D721Med (cell line): ENCODE measurements around the gene CD99L2.
"Not testable (repeated sequence)": the region's sequence is repeated elsewhere in the genome, so short reads cannot be mapped to it uniquely, and the experiment has no call there.

Source experiments
- DNase-seq: peaks from one replicate; pipeline ENCODE4 v3.0.0; 2011; ENCODE audit warnings: low spot score; ENCODE audit not compliant: insufficient read length
- FAIRE-seq: peaks from 2 replicates; lab custom pipeline; 2011; peaks lifted over from hg19 to GRCh38; lab: Jason Lieb, UNC
- CTCF ChIP-seq: IDR thresholded peaks from 2 replicates; pipeline ENCODE4 v1.5.1; 2012; ENCODE audit warnings: mild to moderate bottlenecking, control low read depth; ENCODE audit not compliant: insufficient read depth; ENCODE audit errors: missing control alignments

Gene CD99L2

GRCh38 chrX:150897421-150898320 lies 797 bp downstream of the CD99L2 start:
- no peak for TF ChIP-seq CTCF
- FAIRE-seq, result no peak
- no peak for DNase-seq

DNA sequence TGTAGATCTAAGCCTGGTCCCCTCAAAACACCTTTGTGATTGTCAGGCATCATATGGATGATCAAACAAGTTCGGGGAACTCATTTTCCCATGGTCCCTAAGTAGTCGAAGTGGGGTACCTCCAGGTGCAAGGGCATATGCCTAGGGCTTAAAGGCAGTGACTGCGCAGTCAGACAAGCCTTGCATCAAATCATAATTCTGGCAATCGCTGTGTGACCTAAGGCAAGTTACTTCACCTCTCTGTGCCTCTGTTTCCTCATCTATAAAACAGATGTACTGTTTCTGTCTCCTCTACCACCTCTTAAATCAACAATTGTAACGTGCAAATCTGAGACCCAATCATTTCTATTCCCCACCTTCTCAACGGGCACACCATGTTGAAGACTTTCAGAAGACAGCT lies 1.8 kb downstream of the CD99L2 start:
- no peak for TF ChIP-seq CTCF
- FAIRE-seq (no peak), DNase-seq (no peak)

- FAIRE-seq, result no peak
These were observed 4.5 kb downstream of the CD99L2 start for GRCh38 chrX:150893936-150894335.

DNA sequence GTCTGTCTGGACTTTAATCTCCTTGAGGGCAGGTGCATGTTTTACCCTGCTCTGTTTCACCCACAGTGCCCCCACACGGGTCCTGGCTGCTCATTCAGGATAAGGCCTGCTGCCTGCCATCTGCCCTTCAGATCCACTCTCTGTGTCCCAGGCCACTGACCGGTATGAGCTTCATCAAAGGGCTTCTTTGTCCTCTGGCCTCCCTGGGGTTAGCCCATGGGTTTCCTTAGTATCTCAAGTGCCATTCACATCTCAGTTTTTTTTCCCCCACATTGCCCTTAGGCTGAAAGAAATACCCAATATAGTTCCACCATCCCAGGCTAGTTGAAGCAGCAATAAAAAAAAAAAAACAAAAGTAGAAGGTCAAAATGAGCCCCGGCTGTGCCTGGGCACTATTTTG lies 9.3 kb downstream of the CD99L2 start:
- FAIRE-seq (no peak), DNase-seq (no peak)
- no peak for TF ChIP-seq CTCF

More at GRCh38 chrX:150893936-150894335, 4.5 kb downstream of the CD99L2 start:
- no peak for DNase-seq
- no peak for TF ChIP-seq CTCF

- DNase-seq, result no peak
- TF ChIP-seq CTCF, result no peak
- FAIRE-seq, result no peak
These were observed 10.5 kb downstream of the CD99L2 start for GRCh38 chrX:150887906-150888465.

GRCh38 chrX:150887268-150887667 lies 11.2 kb downstream of the CD99L2 start:
- not testable (repeated sequence) for FAIRE-seq, DNase-seq

DNA sequence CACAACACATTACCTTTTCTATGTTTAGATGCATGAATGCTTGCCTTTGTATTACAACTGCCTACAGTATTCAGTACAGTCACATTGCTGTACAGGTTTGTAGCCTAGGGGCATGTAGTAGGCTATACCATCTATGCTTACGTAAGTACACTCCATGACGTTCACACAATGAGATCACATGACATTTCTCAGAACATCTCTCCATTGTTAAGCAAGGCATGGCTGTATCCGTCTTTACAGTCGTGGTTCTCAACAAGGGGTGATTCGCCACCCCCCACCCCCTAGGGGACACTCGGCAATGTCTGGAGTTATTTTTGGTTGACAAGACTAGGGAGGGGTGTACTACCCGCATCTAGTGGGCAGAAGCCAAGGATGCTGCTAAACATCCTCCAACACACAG lies 12.1 kb downstream of the CD99L2 start:
- TF ChIP-seq CTCF, result no peak
- FAIRE-seq (no peak), DNase-seq (no peak)
